Measurements from ENCODE around the gene BRCA2. TPM values are rescaled to one million over a fixed set of nuclear protein-coding genes. Genes with fewer than 3 reads are reported as not detected.

Gene BRCA2
- total RNA-seq, 3 donors from 2014 or later: 7.2 to 8.6 (median 8.4) TPM

- H3K36me3 Mint-ChIP-seq (ENCODE audit: insufficient read depth): no peaks in the 10 kb centered on the region
- H3K4me1 Mint-ChIP-seq (ENCODE audit: low read depth): peaks cover 3% of the 10 kb centered on the region
- ATAC-seq (no peak), DNase-seq (no peak)
- no peaks in the 10 kb centered on the region for H3K9me3 Mint-ChIP-seq
- peaks cover 9% of the 10 kb centered on the region for H3K27me3 Mint-ChIP-seq (ENCODE audit: low read depth)
- no peak overlapping the region for H3K4me3 Mint-ChIP-seq
Measured at GRCh38 chr13:32300406-32300805, 14.9 kb upstream of the BRCA2 start.

GRCh38 chr13:32300920-32301319 is 14.4 kb upstream of the BRCA2 start:
- H3K4me3 Mint-ChIP-seq: no peak overlapping the region
- no peaks in the 10 kb centered on the region for H3K36me3 Mint-ChIP-seq (ENCODE audit: insufficient read depth)
- no peak for DNase-seq

GRCh38 chr13:32302461-32302860 is 12.8 kb upstream of the BRCA2 start:
- H3K4me1 Mint-ChIP-seq (ENCODE audit: low read depth): peaks cover 3% of the 10 kb centered on the region
- H3K4me3 Mint-ChIP-seq: no peak overlapping the region
- no peaks in the 10 kb centered on the region for H3K36me3 Mint-ChIP-seq (ENCODE audit: insufficient read depth)
- H3K9me3 Mint-ChIP-seq: no peaks in the 10 kb centered on the region
- ATAC-seq (no peak), DNase-seq (no peak)
- H3K27me3 Mint-ChIP-seq (ENCODE audit: low read depth): peaks cover 9% of the 10 kb centered on the region

More at GRCh38 chr13:32300920-32301319, 14.4 kb upstream of the BRCA2 start:
- no peaks in the 10 kb centered on the region for H3K9me3 Mint-ChIP-seq
- H3K27me3 Mint-ChIP-seq (ENCODE audit: low read depth): peaks cover 9% of the 10 kb centered on the region
- H3K4me1 Mint-ChIP-seq (ENCODE audit: low read depth): peaks cover 3% of the 10 kb centered on the region
- peak; percentile 47 to 81 for ATAC-seq

GRCh38 chr13:32305646-32306045 is 9.7 kb upstream of the BRCA2 start:
- Mint-ChIP-seq H3K4me1 (ENCODE audit: low read depth) (peaks cover 11% of the 10 kb centered on the region), H3K36me3 (ENCODE audit: insufficient read depth) (no peaks in the 10 kb centered on the region), H3K9me3 (no peaks in the 10 kb centered on the region), H3K4me3 (no peak overlapping the region), H3K27me3 (ENCODE audit: low read depth) (no peaks in the 10 kb centered on the region)
- ATAC-seq (no peak), DNase-seq (no peak)

- Mint-ChIP-seq H3K27me3 (ENCODE audit: low read depth) (no peaks in the 10 kb centered on the region), H3K4me1 (ENCODE audit: low read depth) (peaks cover 12% of the 10 kb centered on the region), H3K9me3 (no peaks in the 10 kb centered on the region), H3K36me3 (ENCODE audit: insufficient read depth) (no peaks in the 10 kb centered on the region), H3K4me3 (no peak overlapping the region)
- DNase-seq: no peak
- peak; percentile 8 to 24 for ATAC-seq
Measured at GRCh38 chr13:32309312-32310133, 5.8 kb upstream of the BRCA2 start.

- ATAC-seq (peak; percentile 59 to 71), DNase-seq (no peak)
- Mint-ChIP-seq H3K4me3 (no peak overlapping the region), H3K27me3 (ENCODE audit: low read depth) (no peaks in the 10 kb centered on the region), H3K4me1 (ENCODE audit: low read depth) (peaks cover 17% of the 10 kb centered on the region), H3K9me3 (no peaks in the 10 kb centered on the region), H3K36me3 (ENCODE audit: insufficient read depth) (no peaks in the 10 kb centered on the region)
Measured at GRCh38 chr13:32310134-32310706, 5.1 kb upstream of the BRCA2 start.

GRCh38 chr13:32311188-32311897 is 4.0 kb upstream of the BRCA2 start:
- no peak for ATAC-seq
- no peak overlapping the region for H3K4me3 Mint-ChIP-seq
- H3K4me1 Mint-ChIP-seq (ENCODE audit: low read depth): peaks cover 22% of the 10 kb centered on the region
- no peaks in the 10 kb centered on the region for H3K36me3 Mint-ChIP-seq (ENCODE audit: insufficient read depth)
- no peaks in the 10 kb centered on the region for H3K27me3 Mint-ChIP-seq (ENCODE audit: low read depth)
- DNase-seq: no peak
- no peaks in the 10 kb centered on the region for H3K9me3 Mint-ChIP-seq

GRCh38 chr13:32314271-32315237 is 754 bp upstream of the BRCA2 start:
- peak; percentile 48 for DNase-seq
- Mint-ChIP-seq H3K9me3 (no peaks in the 10 kb centered on the region), H3K36me3 (ENCODE audit: insufficient read depth) (no peaks in the 10 kb centered on the region), H3K4me3 (peak overlapping the region; percentile 91), H3K4me1 (ENCODE audit: low read depth) (peaks cover 21% of the 10 kb centered on the region), H3K27me3 (ENCODE audit: low read depth) (no peaks in the 10 kb centered on the region)
- peak; percentile 69 to 77 for ATAC-seq

GRCh38 chr13:32316028-32316339 is 676 bp downstream of the BRCA2 start:
- H3K4me3 Mint-ChIP-seq: peak overlapping the region; percentile 91
- no peaks in the 10 kb centered on the region for H3K36me3 Mint-ChIP-seq (ENCODE audit: insufficient read depth)
- peaks cover 14% of the 10 kb centered on the region for H3K4me1 Mint-ChIP-seq (ENCODE audit: low read depth)
- ATAC-seq (peak; percentile 7 to 9), DNase-seq (no peak)
- no peaks in the 10 kb centered on the region for H3K9me3 Mint-ChIP-seq
- H3K27me3 Mint-ChIP-seq (ENCODE audit: low read depth): no peaks in the 10 kb centered on the region

GRCh38 chr13:32316501-32316900 is 1.2 kb downstream of the BRCA2 start:
- H3K9me3 Mint-ChIP-seq: no peaks in the 10 kb centered on the region
- DNase-seq (no peak), ATAC-seq (no peak)
- H3K4me1 Mint-ChIP-seq (ENCODE audit: low read depth): peaks cover 14% of the 10 kb centered on the region
- H3K36me3 Mint-ChIP-seq (ENCODE audit: insufficient read depth): no peaks in the 10 kb centered on the region
- H3K27me3 Mint-ChIP-seq (ENCODE audit: low read depth): no peaks in the 10 kb centered on the region
- H3K4me3 Mint-ChIP-seq: peak overlapping the region; percentile 91

GRCh38 chr13:32317716-32318465 is 2.6 kb downstream of the BRCA2 start:
- H3K4me3 Mint-ChIP-seq: no peak overlapping the region
- DNase-seq (no peak), ATAC-seq (no peak)
- no peaks in the 10 kb centered on the region for H3K27me3 Mint-ChIP-seq (ENCODE audit: low read depth)
- peaks cover 14% of the 10 kb centered on the region for H3K4me1 Mint-ChIP-seq (ENCODE audit: low read depth)
- H3K9me3 Mint-ChIP-seq: no peaks in the 10 kb centered on the region
- H3K36me3 Mint-ChIP-seq (ENCODE audit: insufficient read depth): no peaks in the 10 kb centered on the region

- H3K36me3 Mint-ChIP-seq (ENCODE audit: insufficient read depth): no peaks in the 10 kb centered on the region
- no peak overlapping the region for H3K4me3 Mint-ChIP-seq
- H3K9me3 Mint-ChIP-seq: no peaks in the 10 kb centered on the region
- H3K4me1 Mint-ChIP-seq (ENCODE audit: low read depth): peaks cover 6% of the 10 kb centered on the region
- no peaks in the 10 kb centered on the region for H3K27me3 Mint-ChIP-seq (ENCODE audit: low read depth)
- DNase-seq (no peak), ATAC-seq (no peak)
Measured at GRCh38 chr13:32320528-32320927, 5.2 kb downstream of the BRCA2 start.

- Mint-ChIP-seq H3K27me3 (ENCODE audit: low read depth) (no peaks in the 10 kb centered on the region), H3K9me3 (no peaks in the 10 kb centered on the region), H3K36me3 (ENCODE audit: insufficient read depth) (no peaks in the 10 kb centered on the region), H3K4me3 (no peak overlapping the region), H3K4me1 (ENCODE audit: low read depth) (no peaks in the 10 kb centered on the region)
- ATAC-seq (no peak), DNase-seq (no peak)
Measured at GRCh38 chr13:32323912-32324311, 8.6 kb downstream of the BRCA2 start.

Measured in activated T-cell treated with anti-CD3 and anti-CD28 coated beads, Interleukin-2, amount 50 U/mL, for 4 hours (primary cell).